HepG2 (cell line): ENCODE data around the gene HYAL1. TPM values are rescaled to one million over a fixed set of nuclear protein-coding genes. Genes with fewer than 3 reads are reported as not detected.

Experiments used
- ATAC-seq: fragments of 200-7000 bp; cut with Tn5 transposase; 3 replicates; pipeline ENCODE4 v1.9.1; 2020; ENCODE audit warnings: mild to moderate bottlenecking, moderate library complexity
- BruUV-seq: library from RNA; stranded (reverse); fragments of 400-500 nt; replicated peaks from 2 replicates; lab custom pipeline; 2021; lab: Mats Ljungman, UMichigan
- CTCF ChIA-PET: fragments of 300-600 bp; formaldehyde crosslinking; extraction: SDS; loops from one replicate; lab custom pipeline; 2021; ENCODE audit warnings: low total read pairs, inconsistent platforms, low intra/inter-chr PET ratio; lab: Yijun Ruan, JAX
- POLR2A ChIA-PET: fragments of 350-600 bp; sonication (Branson Sonifier 250); formaldehyde crosslinking; loops from one replicate; lab custom pipeline; 2020; ENCODE audit warnings: antibody characterized with exemption, inconsistent platforms; lab: Yijun Ruan, JAX
- DNase-seq: peaks from one replicate; pipeline ENCODE4 v3.0.0-alpha.2; 2015; ENCODE audit warnings: low spot score
- FAIRE-seq: peaks from 3 replicates; lab custom pipeline; 2011; peaks lifted over from hg19 to GRCh38; lab: Jason Lieb, UNC
- H2AFZ ChIP-seq: one replicate; pipeline ENCODE4 v1.6.1; 2011; ENCODE audit warnings: low read length, inconsistent platforms
- H3K27ac ChIP-seq: fragments of 300-600 bp; 3 replicates; pipeline ENCODE4 v1.8.0; 2011; ENCODE audit warnings: mixed run types, mild to moderate bottlenecking, mixed read lengths, low read length, inconsistent platforms; ENCODE audit not compliant: insufficient read depth; ENCODE audit errors: extremely low read length
- H3K27me3 ChIP-seq, 2 experiments: fragments of 200-600 bp in 1 of 2; 2 replicates in 1 of 2; 3 replicates in 1 of 2; pipeline versions ENCODE4 v1.6.0 to v1.8.0; 2011; ENCODE audit warnings: low read length in 2 of 2, mild to moderate bottlenecking in 2 of 2, moderate library complexity in 2 of 2, inconsistent platforms in 1 of 2; ENCODE audit not compliant: insufficient read depth in 2 of 2, control insufficient read depth in 1 of 2
- H3K36me3 ChIP-seq, 2 experiments: fragments of 200-600 bp in 1 of 2; replicated peaks in 1 of 2; 2 replicates in 1 of 2; 3 replicates in 1 of 2; pipeline versions ENCODE4 v1.5.1 to v1.8.0; 2011; ENCODE audit warnings: low read length in 2 of 2, inconsistent platforms in 1 of 2; ENCODE audit not compliant: insufficient read depth in 2 of 2, control insufficient read depth in 1 of 2
- H3K4me1 ChIP-seq: 2 replicates; pipeline ENCODE4 v1.5.1; 2012; ENCODE audit warnings: low read length, inconsistent platforms; ENCODE audit not compliant: insufficient read depth
- H3K4me2 ChIP-seq: 2 replicates; pipeline ENCODE4 v1.6.0; 2011; ENCODE audit warnings: low read depth, low read length, inconsistent platforms
- H3K4me3 ChIP-seq, 3 experiments: fragments of 200-600 bp in 1 of 3; sonication (generic), shearing (Covaris generic) in 1 of 3; replicated peaks in 1 of 3; 2 replicates each; pipeline ENCODE4 v1.5.1; 2011 to 2016; ENCODE audit warnings: low read length in 3 of 3, inconsistent platforms in 2 of 3, low read depth in 2 of 3, mild to moderate bottlenecking in 2 of 3, control low read depth in 1 of 3, mixed read lengths in 1 of 3; ENCODE audit not compliant: insufficient read depth in 1 of 3
- H3K79me2 ChIP-seq: one replicate; pipeline ENCODE4 v1.6.1; 2011; ENCODE audit warnings: low read length, inconsistent platforms; ENCODE audit not compliant: insufficient read depth
- H3K9ac ChIP-seq: 2 replicates; pipeline ENCODE4 v1.6.0; 2011; ENCODE audit warnings: mild to moderate bottlenecking, low read depth, low read length, inconsistent platforms; ENCODE audit not compliant: insufficient read depth
- H3K9me3 ChIP-seq: 2 replicates; pipeline ENCODE4 v1.5.1; 2012; ENCODE audit warnings: mild to moderate bottlenecking, low read length
- H4K20me1 ChIP-seq: 2 replicates; pipeline ENCODE4 v1.6.0; 2011; ENCODE audit warnings: inconsistent platforms, mild to moderate bottlenecking, low read length, moderate library complexity; ENCODE audit not compliant: insufficient read depth
- ATF7-NPFF ChIP-seq: sonication (generic); formaldehyde crosslinking; IDR thresholded peaks from 2 replicates; pipeline ENCODE4 v1.8.1; 2023; ENCODE audit warnings: mild to moderate bottlenecking, low read depth, missing genetic modification reagents, moderate library complexity
- HDAC1 ChIP-seq: sonication (generic); formaldehyde crosslinking; IDR thresholded peaks from 2 replicates; pipeline ENCODE4 v1.5.1; 2020; ENCODE audit warnings: mild to moderate bottlenecking, missing genetic modification reagents
- HES4 ChIP-seq: sonication (generic); formaldehyde crosslinking; IDR thresholded peaks from 2 replicates; pipeline ENCODE4 v1.9.0; 2021; ENCODE audit warnings: mild to moderate bottlenecking, missing genetic modification reagents, borderline replicate concordance
- JUN ChIP-seq: sonication (generic); formaldehyde crosslinking; IDR thresholded peaks from 2 replicates; pipeline ENCODE4 v1.4.0; 2020; ENCODE audit warnings: mild to moderate bottlenecking, missing genetic modification reagents
- NCOA5 ChIP-seq: sonication (generic); formaldehyde crosslinking; IDR thresholded peaks from 2 replicates; pipeline ENCODE4 v1.4.0; 2020; ENCODE audit warnings: missing genetic modification reagents
- POLR2AphosphoS5 ChIP-seq: IDR thresholded peaks from 2 replicates; pipeline ENCODE4 v1.6.1; 2012; ENCODE audit warnings: low read depth, low read length
- RFX3 ChIP-seq: IDR thresholded peaks from 2 replicates; pipeline ENCODE4 v1.6.1; 2016; ENCODE audit warnings: missing biosample characterization, missing genetic modification reagents
- U2AF2 ChIP-seq: fragments of 200-400 bp; formaldehyde crosslinking; IDR thresholded peaks from 2 replicates; pipeline ENCODE4 v1.6.1; 2017; ENCODE audit warnings: low read depth, mild to moderate bottlenecking, low read length
- ZNF232 ChIP-seq: sonication (generic); formaldehyde crosslinking; IDR thresholded peaks from 2 replicates; pipeline ENCODE4 v1.4.0; 2020; ENCODE audit warnings: missing genetic modification reagents, borderline replicate concordance
- ZNF264 ChIP-seq: sonication (generic); formaldehyde crosslinking; IDR thresholded peaks from 2 replicates; pipeline ENCODE4 v1.4.0; 2020; ENCODE audit warnings: missing genetic modification reagents
- ZNF317 ChIP-seq: sonication (generic); formaldehyde crosslinking; IDR thresholded peaks from 2 replicates; pipeline ENCODE4 v1.5.0; 2020; ENCODE audit warnings: mild to moderate bottlenecking, missing genetic modification reagents
- ZNF350 ChIP-seq: sonication (generic); formaldehyde crosslinking; IDR thresholded peaks from 2 replicates; pipeline ENCODE4 v1.4.0; 2020; ENCODE audit warnings: mild to moderate bottlenecking, low read depth, missing genetic modification reagents, borderline replicate concordance
- ZNF530 ChIP-seq: sonication (generic); formaldehyde crosslinking; IDR thresholded peaks from 2 replicates; pipeline ENCODE4 v1.5.0; 2020; ENCODE audit warnings: low read depth, mild to moderate bottlenecking, missing genetic modification reagents
- ZNF709 ChIP-seq: sonication (generic); formaldehyde crosslinking; IDR thresholded peaks from 2 replicates; pipeline ENCODE4 v1.5.0; 2020; ENCODE audit warnings: mild to moderate bottlenecking, missing genetic modification reagents
- ZNF839 ChIP-seq: sonication (generic); formaldehyde crosslinking; IDR thresholded peaks from 2 replicates; pipeline ENCODE4 v1.4.0; 2020; ENCODE audit warnings: missing genetic modification reagents, mild to moderate bottlenecking, borderline replicate concordance
- WGBS: methylation state at CpG from one replicate; pipeline ENCODE4 v1.1.6; 2017; ENCODE audit warnings: low lambda C conversion rate; 5-methylcytosine and 5-hydroxymethylcytosine counted together
- in situ Hi-C: cut with HindIII; loops from 2 replicates; pipeline ENCODE4 v1.10.0; 2017; ENCODE audit warnings: low pct_unique_long_range_greater_than_20kb; ENCODE audit not compliant: extremely low pct_ligation_motif_present
- intact Hi-C: fragments of 100-400 bp; cut with micrococcal nuclease; formaldehyde crosslinking; loops from one replicate; pipeline ENCODE4 v1.10.0; 2022; ENCODE audit not compliant: unreplicated experiment
- polyA plus RNA-seq, 8 experiments: library from polyadenylated mRNA; depleted of rRNA in 3 of 8; stranded (reverse) in 7 of 8; unstranded in 1 of 8; fragments of >200 nt; fragmentation: Illumina TruSeq in 4 of 8; extraction: Trizol in 4 of 8; gene quantifications; 2 replicates each; pipeline versions ENCODE4 v1.2.1 to v1.2.3, GENCODE V29; 2011 to 2016; ENCODE audit warnings: low read depth in 4 of 8, missing spikeins in 1 of 8, mixed read lengths in 1 of 8; ENCODE audit not compliant: insufficient read depth in 1 of 8
- total RNA-seq, 5 experiments: library from RNA; depleted of rRNA; stranded (reverse); fragments of >200 nt; fragmentation: Illumina TruSeq; extraction: Trizol; gene quantifications; 2 replicates each; pipeline ENCODE4 v1.2.3, GENCODE V29; 2016; ENCODE audit warnings: low read depth in 1 of 5
- TF ChIP-seq, protein P1 (sequence below): sonication (generic); formaldehyde crosslinking; IDR thresholded peaks from 2 replicates; pipeline ENCODE4 v1.8.0; 2022; ENCODE audit warnings: mild to moderate bottlenecking, missing genetic modification reagents; ENCODE audit not compliant: insufficient replicate concordance
- TF ChIP-seq, protein P2 (sequence below): sonication (generic); formaldehyde crosslinking; IDR thresholded peaks from 2 replicates; pipeline ENCODE4 v1.4.0; 2020; ENCODE audit warnings: low read depth, mild to moderate bottlenecking, missing genetic modification reagents
- TF ChIP-seq, protein P3 (sequence below): sonication (generic); formaldehyde crosslinking; IDR thresholded peaks from 2 replicates; pipeline ENCODE4 v1.9.0; 2021; ENCODE audit warnings: missing genetic modification reagents, mild to moderate bottlenecking, borderline replicate concordance

Gene HYAL1
- total and polyA plus RNA-seq, 2 of the 13 experiments (the other 11 are each of a cell fraction or from before 2014, with no cell fraction given) = 76.5 to 193 TPM

DNA sequence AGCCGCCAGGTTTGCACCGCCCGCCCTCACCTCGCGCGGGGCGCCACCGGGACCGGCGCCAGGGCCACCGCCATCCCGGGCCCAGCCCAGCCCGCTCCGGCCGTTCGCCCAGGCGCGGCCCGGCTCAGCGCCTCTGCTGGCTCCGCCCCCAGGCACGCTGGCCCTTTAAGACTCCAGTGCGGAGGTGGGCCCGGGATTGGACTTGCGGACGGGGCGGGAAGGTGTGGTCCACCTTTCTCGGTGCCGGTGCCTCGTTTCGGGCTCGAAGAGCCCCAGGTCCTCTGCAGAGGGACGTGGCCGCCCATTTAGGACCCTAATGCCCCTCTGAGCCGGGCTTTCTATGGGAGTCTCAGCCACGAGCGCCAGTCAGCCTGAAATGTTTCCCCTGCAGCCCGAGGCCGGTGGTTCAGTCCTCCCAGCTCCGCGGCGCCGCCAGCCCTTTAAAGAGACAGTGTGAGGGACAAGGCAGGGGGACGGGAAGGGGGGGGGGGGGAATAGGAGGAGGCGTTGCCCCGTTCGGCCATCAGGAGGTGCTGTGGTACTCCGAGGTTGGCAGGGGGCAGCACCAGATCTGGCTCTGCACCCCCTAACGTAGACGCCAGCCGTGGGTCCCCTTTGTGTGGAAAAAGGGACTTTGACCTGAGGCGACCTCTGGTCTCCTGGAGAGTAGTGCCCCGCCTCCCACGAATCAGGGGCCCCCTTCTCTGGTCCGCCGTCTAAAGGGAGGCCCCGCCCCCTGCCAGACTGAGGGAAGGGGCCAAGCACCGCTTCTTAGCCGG is 18.2 kb upstream of the HYAL1 start:
- BruUV-seq = no TSS peak
- intact Hi-C loops = loop anchor here (1.0 kb wide), 1 partner anchor 22 kb away; the partner anchor contains the start of genes HYAL3 and NAA80
- ChIA-PET CTCF (interaction anchor here (0.9 to 2.3 kb wide), 3 partner anchors 18 to 94 kb away, joined by 3 to 15 read pairs (median 3); partner anchors contain the start of genes HYAL1, HYAL3 and NAA80), POLR2A (interaction anchor here (0.6 to 13.0 kb wide), 14 partner anchors 13 to 125 kb away, joined by 3 to 222 read pairs (median 8); partner anchors contain the start of genes GNAI2, HYAL1, HYAL3 and IFRD2)
- under 1% methylated on average over 22 of the region's 59 CpGs for WGBS
- Histone ChIP-seq H3K79me2 (peaks cover 25% of the 10 kb centered on the region), H4K20me1 (no peaks in the 10 kb centered on the region), H3K4me3 (peak overlapping the region; percentile 81 to 91 (median 85); a peak in 5 of 6 replicates), H3K9me3 (no peaks in the 10 kb centered on the region), H3K9ac (peak overlapping the region; percentile 99), H3K4me2 (peak overlapping the region; percentile 94), H3K4me1 (peaks cover 79% of the 10 kb centered on the region), H2AFZ (no peak overlapping the region), H3K27me3 (no peaks in the 10 kb centered on the region; a peak in 1 of 5 replicates), H3K27ac (peak overlapping the region; percentile 100), H3K36me3 (peaks cover 15 to 41% of the 10 kb centered on the region in 2 experiments)
- ATAC-seq (peak; percentile 73), DNase-seq (peak; percentile 90), FAIRE-seq (peak; percentile 28)
- in situ Hi-C loops = loop anchor here (5.0 kb wide), 1 partner anchor 59 kb away; no protein-coding TSS in a partner anchor
- TF ChIP-seq, protein P1, sequence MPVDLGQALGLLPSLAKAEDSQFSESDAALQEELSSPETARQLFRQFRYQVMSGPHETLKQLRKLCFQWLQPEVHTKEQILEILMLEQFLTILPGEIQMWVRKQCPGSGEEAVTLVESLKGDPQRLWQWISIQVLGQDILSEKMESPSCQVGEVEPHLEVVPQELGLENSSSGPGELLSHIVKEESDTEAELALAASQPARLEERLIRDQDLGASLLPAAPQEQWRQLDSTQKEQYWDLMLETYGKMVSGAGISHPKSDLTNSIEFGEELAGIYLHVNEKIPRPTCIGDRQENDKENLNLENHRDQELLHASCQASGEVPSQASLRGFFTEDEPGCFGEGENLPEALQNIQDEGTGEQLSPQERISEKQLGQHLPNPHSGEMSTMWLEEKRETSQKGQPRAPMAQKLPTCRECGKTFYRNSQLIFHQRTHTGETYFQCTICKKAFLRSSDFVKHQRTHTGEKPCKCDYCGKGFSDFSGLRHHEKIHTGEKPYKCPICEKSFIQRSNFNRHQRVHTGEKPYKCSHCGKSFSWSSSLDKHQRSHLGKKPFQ = no peak
- TF ChIP-seq JUN (CRISPR knock-in tag) (no peak), POLR2AphosphoS5 (peak; percentile 50), ZNF232 (CRISPR knock-in tag) (peak; percentile 26; the same call in 1 of the 2 replicates), ZNF317 (CRISPR knock-in tag) (0 out of 2 replicates have a peak, but pooled peaks have one; percentile 30), ZNF530 (no peak), ZNF709 (CRISPR knock-in tag) (0 out of 2 replicates have a peak, but pooled peaks have one; percentile 23), HDAC1 (CRISPR knock-in tag) (peak; percentile 55), ZNF350 (CRISPR knock-in tag) (peak; percentile 44), HES4 (CRISPR knock-in tag) (0 out of 2 replicates have a peak, but pooled peaks have one; percentile 44), ZNF264 (CRISPR knock-in tag) (no peak), NCOA5 (CRISPR knock-in tag) (no peak), ZNF839 (CRISPR knock-in tag) (0 out of 2 replicates have a peak, but pooled peaks have one; percentile 59), RFX3 (CRISPR knock-in tag) (no peak), U2AF2 (no peak), ATF7-NPFF (peak; percentile 56; the same call in 1 of the 2 replicates)
- TF ChIP-seq, protein P2, sequence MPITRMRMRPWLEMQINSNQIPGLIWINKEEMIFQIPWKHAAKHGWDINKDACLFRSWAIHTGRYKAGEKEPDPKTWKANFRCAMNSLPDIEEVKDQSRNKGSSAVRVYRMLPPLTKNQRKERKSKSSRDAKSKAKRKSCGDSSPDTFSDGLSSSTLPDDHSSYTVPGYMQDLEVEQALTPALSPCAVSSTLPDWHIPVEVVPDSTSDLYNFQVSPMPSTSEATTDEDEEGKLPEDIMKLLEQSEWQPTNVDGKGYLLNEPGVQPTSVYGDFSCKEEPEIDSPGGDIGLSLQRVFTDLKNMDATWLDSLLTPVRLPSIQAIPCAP = no peak
- TF ChIP-seq, protein P3, sequence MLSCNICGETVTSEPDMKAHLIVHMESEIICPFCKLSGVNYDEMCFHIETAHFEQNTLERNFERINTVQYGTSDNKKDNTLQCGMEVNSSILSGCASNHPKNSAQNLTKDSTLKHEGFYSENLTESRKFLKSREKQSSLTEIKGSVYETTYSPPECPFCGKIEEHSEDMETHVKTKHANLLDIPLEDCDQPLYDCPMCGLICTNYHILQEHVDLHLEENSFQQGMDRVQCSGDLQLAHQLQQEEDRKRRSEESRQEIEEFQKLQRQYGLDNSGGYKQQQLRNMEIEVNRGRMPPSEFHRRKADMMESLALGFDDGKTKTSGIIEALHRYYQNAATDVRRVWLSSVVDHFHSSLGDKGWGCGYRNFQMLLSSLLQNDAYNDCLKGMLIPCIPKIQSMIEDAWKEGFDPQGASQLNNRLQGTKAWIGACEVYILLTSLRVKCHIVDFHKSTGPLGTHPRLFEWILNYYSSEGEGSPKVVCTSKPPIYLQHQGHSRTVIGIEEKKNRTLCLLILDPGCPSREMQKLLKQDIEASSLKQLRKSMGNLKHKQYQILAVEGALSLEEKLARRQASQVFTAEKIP = no peak
